Measurements from ENCODE around the gene APLF.

The APLF gene

DNA sequence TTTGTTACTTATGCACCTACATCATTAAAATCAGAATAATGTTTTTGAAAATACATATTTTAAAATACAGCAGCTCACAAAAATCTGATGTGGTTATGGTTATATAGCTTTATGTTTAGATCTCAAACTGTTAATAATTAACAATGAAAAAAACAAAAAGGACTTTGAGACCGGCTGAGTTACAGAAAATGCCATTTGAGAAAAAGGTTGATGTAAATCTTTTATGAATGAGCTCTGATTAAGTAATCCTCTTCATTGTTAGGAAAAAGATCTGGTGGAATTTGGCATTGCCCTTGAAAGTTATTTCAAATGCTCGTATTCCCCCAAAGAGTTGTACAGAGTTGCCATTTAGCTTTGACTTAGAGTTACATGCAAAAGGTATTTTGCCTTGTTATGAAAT is 93.2 kb downstream of the APLF start:
- H2AFZ ChIP-seq, result no peak overlapping the region
- no peak overlapping the region for H3K4me2 ChIP-seq (ENCODE audit: low read length)
- H3K27me3 ChIP-seq (ENCODE audit: control insufficient read depth, insufficient read depth, low read length), result no peaks in the 10 kb centered on the region
- no peaks in the 10 kb centered on the region for H3K79me2 ChIP-seq
- H3K27ac ChIP-seq, result no peak overlapping the region
- H3K36me3 ChIP-seq (ENCODE audit: control insufficient read depth, insufficient read depth, low read length), result no peaks in the 10 kb centered on the region
- no peak overlapping the region for H3K4me3 ChIP-seq (ENCODE audit: low read depth, low read length)
- no peaks in the 10 kb centered on the region for H3K9me3 ChIP-seq (ENCODE audit: control insufficient read depth, low read length)
- no peaks in the 10 kb centered on the region for H3K4me1 ChIP-seq
- H3K9ac ChIP-seq, result no peak overlapping the region
- TF ChIP-seq CTCF (IDR thresholded peaks at IDR 0.05), result no peak

DNA sequence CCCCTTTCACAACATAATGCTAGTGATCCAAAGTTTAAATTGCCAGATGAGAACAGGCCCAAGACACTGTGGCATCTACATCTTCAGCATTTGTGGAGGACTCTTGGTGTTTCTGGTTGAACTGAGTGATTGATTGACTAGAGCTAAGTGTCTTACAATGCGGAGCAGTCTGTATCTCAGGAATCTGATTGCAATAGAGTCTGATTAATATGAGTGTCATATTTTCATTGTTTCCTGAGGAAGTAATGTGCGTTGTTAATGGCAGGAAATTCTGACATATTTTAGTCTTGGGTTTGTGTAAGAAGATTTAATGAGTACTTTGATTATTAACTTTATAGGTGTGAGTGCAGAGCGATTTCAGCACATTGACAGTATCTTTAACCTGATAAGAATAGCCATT is 94.0 kb downstream of the APLF start:
- Histone ChIP-seq H3K79me2 (no peaks in the 10 kb centered on the region), H3K27me3 (ENCODE audit: control insufficient read depth, insufficient read depth, low read length) (no peaks in the 10 kb centered on the region), H3K36me3 (ENCODE audit: control insufficient read depth, insufficient read depth, low read length) (no peaks in the 10 kb centered on the region), H3K9me3 (ENCODE audit: control insufficient read depth, low read length) (no peaks in the 10 kb centered on the region), H3K27ac (no peak overlapping the region), H3K4me2 (ENCODE audit: low read length) (no peak overlapping the region), H3K4me3 (ENCODE audit: low read depth, low read length) (no peak overlapping the region), H3K4me1 (no peaks in the 10 kb centered on the region), H2AFZ (no peak overlapping the region), H3K9ac (no peak overlapping the region)
- no peak for TF ChIP-seq CTCF (IDR thresholded peaks at IDR 0.05)

DNA sequence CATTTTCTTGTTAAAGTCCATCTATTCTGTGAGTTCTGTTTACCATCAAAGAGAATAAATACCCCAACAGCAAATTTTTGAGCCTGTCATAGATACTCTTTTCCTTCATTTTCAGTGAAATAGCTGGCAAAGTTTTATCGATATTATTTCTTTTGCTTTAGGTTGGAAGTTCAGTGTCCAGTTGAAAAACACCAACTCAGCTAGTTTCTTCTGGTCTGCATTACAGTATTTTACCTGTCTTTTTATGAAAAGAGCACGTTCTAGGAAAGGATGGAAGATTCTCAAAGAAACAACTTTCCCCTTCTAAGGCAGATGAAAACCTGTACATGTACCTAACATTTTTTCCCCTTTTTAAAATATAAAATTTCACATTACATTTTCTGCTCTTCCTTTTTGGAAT is 95.5 kb downstream of the APLF start:
- H3K9ac ChIP-seq, result no peak overlapping the region
- TF ChIP-seq CTCF (IDR thresholded peaks at IDR 0.05), result no peak
- H3K4me2 ChIP-seq (ENCODE audit: low read length), result no peak overlapping the region
- no peak overlapping the region for H3K4me3 ChIP-seq (ENCODE audit: low read depth, low read length)
- no peaks in the 10 kb centered on the region for H3K9me3 ChIP-seq (ENCODE audit: control insufficient read depth, low read length)
- H3K36me3 ChIP-seq (ENCODE audit: control insufficient read depth, insufficient read depth, low read length), result no peaks in the 10 kb centered on the region
- H3K79me2 ChIP-seq, result no peaks in the 10 kb centered on the region
- no peaks in the 10 kb centered on the region for H3K4me1 ChIP-seq
- no peak overlapping the region for H2AFZ ChIP-seq
- H3K27ac ChIP-seq, result no peak overlapping the region
- H3K27me3 ChIP-seq (ENCODE audit: control insufficient read depth, insufficient read depth, low read length), result no peaks in the 10 kb centered on the region

GRCh38 chr2:68564426-68564825 is 97.0 kb downstream of the APLF start:
- no peak for TF ChIP-seq CTCF (IDR thresholded peaks at IDR 0.05)
- Histone ChIP-seq H3K9ac (no peak overlapping the region), H3K4me3 (ENCODE audit: low read depth, low read length) (no peak overlapping the region), H3K9me3 (ENCODE audit: control insufficient read depth, low read length) (no peaks in the 10 kb centered on the region), H3K4me2 (ENCODE audit: low read length) (no peak overlapping the region), H3K27me3 (ENCODE audit: control insufficient read depth, insufficient read depth, low read length) (no peaks in the 10 kb centered on the region), H2AFZ (no peak overlapping the region), H3K27ac (no peak overlapping the region), H3K36me3 (ENCODE audit: control insufficient read depth, insufficient read depth, low read length) (no peaks in the 10 kb centered on the region), H3K79me2 (no peaks in the 10 kb centered on the region), H3K4me1 (no peaks in the 10 kb centered on the region)

GRCh38 chr2:68565273-68565672 is 97.9 kb downstream of the APLF start:
- Histone ChIP-seq H3K36me3 (ENCODE audit: control insufficient read depth, insufficient read depth, low read length) (no peaks in the 10 kb centered on the region), H3K9ac (no peak overlapping the region), H3K9me3 (ENCODE audit: control insufficient read depth, low read length) (no peaks in the 10 kb centered on the region), H3K4me3 (ENCODE audit: low read depth, low read length) (no peak overlapping the region), H3K27ac (no peak overlapping the region), H3K79me2 (no peaks in the 10 kb centered on the region), H3K4me2 (ENCODE audit: low read length) (no peak overlapping the region), H3K4me1 (no peaks in the 10 kb centered on the region), H2AFZ (no peak overlapping the region), H3K27me3 (ENCODE audit: control insufficient read depth, insufficient read depth, low read length) (no peaks in the 10 kb centered on the region)
- TF ChIP-seq CTCF (IDR thresholded peaks at IDR 0.05), result no peak
